Stimulated activated CD4-positive, alpha-beta T cell treated with anti-CD3 and anti-CD28 coated beads, Interleukin-15, amount 100 ng/mL, for 48 hours (primary cell): ENCODE data around the gene EPHA8.

Source experiments
- DNase-seq, 2 donors: peaks; one replicate each; pipeline ENCODE4 v3.0.0-alpha.2; 2020; ENCODE audit warnings: low read depth in 2 of 2

The EPHA8 gene

DNA sequence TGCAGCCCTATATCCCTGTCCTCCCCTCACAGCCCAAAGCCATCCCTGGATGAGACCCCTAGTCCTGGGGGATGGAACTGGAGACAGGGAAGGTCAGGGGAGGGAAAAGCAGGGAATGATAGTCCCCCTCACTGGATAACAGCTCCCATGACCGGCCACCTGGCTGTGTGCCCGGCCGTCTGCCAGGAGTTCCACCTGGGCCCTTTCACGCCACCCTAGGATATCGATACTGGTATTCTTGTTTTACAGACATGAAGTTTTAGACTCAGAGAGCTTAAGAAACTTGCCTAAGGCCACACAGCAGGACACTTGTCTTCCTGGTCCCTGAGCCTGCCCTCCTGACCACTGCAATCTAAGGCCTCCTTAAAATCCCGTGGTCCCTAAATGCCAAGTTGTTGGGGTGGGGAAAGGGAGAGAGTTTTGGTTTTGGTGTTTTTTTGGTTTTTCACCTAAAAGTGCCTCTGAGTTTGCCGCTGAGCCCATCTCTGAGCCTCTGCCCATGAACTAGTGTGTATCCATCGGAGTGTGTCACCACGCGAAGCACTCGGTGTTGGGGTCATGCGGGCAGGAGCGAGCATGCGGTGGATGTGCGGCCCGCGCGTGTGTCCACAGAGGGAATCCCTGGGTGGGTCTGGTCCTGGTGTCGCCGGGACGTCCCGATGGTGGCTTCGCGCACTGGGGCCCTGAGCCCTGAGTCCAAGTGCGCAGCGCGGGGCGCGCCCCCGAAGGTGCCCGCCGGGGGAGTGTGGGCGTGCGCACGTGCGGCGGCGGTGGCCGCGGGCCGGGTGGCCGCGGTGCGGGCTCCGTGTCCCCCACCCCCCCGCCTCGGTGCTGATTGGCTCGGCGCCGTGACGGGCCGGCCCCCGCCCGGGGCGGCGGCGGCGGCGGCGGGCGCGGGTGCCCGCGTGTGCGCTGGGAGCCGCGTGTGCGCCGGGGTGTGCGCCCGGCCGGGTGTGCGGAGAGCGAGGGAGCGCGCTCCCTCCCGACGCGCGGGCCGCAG, at the start of gene EPHA8:
EPHA8 (plus strand) TSS at position 906 of the 1,000 bp plus-strand sequence. CDS start 147 bp downstream, outside the sequence.
- no peak for DNase-seq

DNA sequence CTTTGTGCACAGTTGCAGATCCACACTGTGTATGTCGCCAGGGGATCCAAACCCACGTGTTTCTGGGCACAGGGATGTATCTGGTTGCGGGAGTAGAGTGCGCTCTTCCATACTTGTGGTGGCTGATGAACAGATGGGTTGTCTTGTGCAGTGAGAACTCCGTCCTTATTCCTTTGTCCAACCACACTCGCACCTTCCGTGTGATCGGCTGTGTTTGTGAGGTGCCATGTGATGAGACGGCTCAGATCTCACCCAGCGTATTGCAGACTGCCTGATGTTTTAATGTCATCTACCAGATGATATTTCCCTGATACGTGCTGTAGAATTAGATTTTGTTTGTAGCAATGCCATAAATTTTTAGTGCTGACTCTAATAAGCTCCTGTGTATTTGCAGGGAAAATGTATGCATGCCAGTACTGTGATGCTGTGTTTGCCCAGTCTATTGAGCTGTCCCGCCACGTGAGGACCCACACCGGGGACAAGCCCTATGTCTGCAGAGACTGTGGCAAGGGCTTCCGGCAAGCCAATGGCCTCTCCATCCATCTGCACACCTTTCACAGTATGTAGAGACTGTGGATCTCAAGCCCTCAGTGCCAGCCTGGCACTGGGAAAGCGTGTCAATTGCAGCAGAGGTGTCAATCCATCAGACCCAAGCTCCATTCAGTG, 46.2 kb upstream of the EPHA8 start:
- DNase-seq: no peak

DNA sequence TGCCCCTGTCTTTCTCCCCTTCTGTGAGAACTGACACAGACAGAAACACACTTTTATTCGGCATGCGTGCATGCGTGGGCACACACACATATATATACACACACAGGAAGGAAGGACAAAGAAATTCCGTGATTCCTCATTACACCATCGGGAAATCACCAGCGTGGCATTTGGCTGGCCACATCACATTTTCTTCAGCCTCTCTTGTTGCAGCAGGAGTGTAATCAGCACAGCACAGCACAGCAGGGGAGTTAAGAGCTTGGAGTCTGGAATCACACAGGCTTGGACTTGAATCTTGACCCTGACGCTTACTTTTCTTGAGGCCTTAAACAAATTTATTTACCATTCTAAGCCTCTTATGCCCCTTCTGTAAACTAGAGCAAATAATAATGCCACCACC, 45.3 kb upstream of the EPHA8 start:
- no peak for DNase-seq

DNA sequence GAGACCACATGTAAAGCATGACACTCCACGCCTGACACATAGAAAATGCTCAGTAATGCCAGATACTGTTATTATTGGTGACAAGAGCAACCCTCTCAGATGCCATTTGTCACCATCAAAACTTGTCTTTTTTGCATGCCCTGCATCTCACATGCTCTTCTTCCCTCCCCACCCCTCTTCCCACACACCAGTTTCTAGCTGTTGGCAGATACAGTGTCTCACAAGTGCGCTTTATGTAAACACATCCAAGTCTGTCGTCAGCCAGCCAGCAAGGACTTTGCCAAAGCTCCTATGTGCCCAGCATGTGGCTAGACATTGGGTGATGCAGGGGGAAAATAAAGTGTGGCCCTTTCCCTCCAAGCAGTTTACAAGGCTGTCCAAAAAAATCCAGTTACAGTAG, 44.9 kb upstream of the EPHA8 start:
- no peak for DNase-seq

DNA sequence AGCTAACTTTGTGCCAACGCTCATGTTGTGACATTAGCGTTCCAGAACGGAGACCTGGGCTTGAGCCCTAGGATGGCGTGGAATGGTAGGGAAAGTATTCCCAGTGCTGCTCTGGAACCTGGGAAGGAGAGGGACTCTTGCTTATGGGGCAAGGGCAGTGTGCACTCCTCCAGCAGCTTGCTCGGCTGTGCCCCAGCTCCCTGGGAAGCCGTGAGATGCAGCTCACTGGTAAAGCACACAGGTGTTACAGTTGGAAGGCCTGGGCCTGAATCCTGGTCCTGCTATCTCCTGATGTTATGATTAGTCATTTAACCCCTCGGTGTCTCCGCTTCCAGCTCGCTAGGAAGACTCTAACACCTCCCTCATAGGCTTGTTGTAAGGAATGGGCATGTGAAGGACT, 42.4 kb upstream of the EPHA8 start:
- DNase-seq: no peak

DNA sequence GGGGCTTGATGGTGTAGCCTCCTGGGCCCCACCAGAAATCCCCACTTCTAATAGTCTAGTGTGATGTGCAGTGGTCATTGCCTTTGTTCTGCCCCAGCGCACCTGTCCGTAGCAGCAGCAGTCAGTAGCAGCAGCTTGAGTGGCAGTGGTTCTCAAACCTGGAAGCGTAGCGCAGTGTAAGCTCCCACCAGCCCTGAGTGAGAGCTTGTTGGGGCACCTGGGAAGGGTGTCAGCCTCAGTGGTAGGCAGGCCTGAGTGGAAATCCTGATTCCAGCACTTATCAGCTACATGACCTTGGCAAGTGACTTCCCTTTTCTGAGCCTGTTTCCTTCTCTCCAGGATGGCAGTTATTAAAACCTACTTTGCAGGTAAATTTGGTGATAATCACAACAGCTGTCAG, 41.6 kb upstream of the EPHA8 start:
- DNase-seq: no peak

DNA sequence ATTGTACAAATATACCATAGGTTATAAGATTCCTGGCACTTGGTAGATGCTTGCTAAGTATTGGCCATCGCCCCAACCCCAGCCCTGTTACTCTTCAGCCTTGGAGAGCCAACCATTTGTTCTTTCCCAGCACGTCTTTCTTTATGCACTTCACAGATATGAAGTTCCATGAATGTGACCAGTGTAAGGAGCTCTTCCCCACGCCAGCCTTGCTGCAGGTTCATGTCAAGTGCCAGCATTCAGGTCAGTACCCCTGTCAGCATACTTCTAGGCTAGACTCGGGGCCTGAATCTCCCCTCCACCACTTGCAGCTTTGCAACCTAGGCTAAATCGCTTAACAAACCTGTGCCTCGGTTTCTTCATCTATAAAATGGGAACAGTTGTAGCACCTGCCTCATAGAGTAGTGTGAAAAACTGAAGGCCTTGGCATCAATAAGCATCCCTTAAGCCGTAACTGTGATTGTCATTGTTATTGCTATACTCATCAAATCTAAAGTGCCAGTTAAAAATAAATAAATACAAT, 41.0 kb upstream of the EPHA8 start:
- DNase-seq: no peak

DNA sequence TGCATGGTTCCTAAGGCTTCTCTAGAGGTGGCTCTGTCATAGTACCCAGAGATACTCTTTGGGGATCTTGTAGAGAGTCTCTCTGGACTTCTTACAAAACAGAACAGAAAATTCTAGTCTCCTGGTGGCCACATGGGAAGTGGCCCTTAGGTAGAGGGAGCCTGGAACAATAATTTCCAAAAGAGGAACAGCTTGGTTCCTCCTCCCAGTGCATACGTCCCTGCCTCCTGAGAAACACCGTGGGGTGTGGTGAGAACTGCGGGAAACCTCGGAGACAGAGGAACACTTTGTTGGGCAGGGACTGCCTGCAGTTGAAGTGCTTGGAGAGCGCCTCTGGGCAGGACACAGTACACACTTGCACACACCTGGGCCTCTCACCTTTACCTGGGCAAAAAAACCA, 38.8 kb upstream of the EPHA8 start:
- no peak for DNase-seq

DNA sequence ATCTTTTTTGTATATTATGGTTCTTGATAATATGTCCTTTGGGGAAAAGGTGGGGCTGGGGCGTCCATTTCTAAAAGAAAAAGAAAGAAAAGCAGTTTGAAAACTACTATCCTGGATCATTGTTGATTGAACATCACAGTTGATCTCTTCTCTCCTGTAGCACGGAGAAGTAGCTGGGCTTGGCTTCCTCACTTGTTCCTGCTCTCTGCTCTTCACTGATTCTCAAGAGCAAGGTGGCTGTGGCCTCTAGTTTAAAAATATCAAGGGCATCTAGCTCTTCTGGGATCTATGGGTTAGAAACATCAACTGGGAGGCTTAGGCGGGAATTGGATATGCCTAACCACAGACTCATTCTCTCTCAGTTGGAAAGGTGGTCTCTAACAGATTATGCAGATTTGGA, 38.1 kb upstream of the EPHA8 start:
- DNase-seq: no peak

DNA sequence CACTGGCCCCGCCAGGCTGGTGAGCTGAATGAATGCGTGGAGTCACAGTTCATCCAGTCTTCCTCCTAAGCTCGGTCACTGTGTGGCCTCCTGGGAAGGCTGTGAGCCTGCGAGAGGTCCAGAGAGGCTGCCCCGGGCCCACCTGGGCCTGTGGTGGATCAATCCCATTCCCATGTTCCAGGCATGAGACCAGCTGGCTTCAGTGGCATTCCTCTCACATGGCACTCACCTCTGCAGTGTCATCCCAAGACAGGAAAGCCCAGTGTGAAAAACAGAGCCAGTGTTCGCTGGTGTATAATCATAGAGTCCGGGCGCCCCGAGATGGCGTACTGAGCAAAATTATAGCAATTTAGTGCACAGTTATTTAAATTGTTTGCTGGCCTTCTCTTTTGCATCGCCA, 37.6 kb upstream of the EPHA8 start:
- no peak for DNase-seq

DNA sequence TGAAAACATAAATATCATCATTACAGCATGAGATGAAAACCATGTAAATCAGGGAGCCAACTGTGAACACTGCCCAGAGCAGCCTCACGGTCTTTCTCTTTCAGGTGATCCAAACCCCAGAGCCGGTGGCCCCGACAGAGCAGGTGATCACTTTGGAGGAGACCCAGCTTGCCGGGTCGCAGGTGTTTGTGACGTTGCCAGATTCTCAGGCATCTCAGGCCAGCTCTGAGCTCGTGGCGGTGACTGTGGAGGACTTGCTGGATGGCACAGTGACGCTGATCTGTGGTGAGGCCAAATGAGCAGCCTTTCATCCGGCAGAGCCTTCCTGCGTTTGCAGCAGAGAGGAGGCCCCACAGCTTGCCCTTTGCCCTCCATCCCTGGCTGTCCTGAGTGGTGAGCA, 37.2 kb upstream of the EPHA8 start:
- no peak for DNase-seq

DNA sequence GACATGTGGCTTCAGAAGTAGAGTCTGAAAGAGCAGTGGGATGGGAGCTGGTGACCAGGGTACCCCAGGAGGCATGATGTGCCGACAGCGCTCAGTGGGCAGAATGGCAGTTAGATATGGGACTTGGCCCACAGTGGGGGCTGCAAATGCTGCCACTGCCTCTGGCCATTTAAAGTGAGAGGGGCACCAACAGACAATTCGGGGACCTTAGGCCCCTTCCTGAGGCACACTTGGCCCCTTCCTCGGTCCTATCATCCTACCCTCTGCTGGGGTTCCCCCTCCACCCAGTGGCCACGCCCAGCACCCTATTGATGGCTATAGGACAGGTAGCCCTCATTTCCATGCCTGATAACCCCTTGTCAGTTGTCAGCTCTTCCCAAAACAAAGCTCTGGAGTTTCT, 36.6 kb upstream of the EPHA8 start:
- no peak for DNase-seq

DNA sequence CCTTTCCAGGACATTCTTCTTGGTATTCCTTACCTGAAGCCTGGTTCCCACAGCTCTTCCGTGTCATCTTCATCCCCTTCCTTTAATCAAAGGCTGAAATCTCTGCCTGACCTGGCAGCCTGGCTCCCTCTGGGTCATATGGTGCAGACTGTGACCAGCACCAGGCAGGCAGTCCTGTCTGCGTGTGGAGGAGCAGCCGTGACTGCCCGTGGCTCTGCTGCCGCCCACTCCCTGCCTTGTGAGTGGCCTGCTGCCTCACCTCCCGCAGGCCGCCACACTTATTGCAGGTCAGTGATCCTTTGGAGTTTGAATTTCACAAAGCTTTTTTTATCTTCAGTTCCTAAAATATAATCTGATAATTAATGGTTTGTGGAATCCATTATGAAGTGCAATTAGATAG, 36.2 kb upstream of the EPHA8 start:
- DNase-seq: no peak

DNA sequence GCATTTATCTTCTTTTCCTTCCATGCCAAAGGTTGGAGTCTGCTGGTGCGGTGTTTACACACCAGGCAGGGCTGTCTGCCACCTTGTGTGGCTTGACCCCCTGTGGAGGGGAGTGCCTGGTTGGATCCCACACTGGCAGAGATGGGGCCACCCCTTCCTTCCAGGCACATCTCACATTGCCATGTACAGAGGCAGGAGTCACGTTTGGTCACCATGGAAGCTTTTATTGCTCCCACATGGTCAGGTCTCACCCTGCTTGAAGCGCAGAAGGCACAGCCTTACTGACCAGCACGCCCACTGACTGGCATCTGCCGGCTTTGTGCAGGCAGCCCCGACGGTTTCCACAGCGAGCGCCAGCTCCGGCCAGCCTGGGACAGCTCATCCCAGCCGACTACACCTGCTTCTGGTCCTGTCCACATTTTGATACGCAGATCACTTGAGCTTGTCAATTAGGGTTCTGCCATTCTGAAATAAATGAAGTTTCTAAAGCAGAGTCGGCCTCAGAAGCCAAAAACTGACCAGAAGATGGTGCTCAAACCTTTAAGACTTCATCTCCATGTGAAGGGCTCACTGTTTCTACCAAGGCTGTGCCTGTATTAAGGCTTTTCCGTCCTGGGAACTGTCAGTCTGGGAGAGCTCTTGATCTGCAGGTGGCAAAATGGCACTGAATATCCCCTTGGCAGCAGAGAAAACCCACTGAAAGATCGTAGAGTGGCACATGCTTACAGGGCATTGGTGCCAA, 35.6 kb upstream of the EPHA8 start:
- DNase-seq: no peak

DNA sequence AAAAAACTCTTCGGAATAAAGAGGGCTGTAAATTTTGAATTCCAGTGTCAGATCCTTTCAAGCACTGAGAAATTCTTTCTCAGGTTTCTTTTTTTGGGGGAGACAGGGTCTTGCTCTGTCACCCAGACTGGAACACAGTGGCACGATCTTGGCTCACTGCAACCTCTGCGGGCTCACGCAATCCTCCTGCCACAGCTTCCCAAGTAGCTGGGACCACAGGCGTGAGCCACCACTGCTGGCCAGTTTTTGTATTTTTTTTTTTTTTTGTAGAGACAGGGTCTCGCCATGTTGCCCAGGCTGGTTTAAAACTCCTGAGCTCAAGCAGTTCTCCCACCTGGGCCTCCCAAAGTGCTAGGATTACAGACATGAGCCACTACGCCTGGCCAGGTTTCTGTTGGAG, 34.8 kb upstream of the EPHA8 start:
- DNase-seq: no peak

DNA sequence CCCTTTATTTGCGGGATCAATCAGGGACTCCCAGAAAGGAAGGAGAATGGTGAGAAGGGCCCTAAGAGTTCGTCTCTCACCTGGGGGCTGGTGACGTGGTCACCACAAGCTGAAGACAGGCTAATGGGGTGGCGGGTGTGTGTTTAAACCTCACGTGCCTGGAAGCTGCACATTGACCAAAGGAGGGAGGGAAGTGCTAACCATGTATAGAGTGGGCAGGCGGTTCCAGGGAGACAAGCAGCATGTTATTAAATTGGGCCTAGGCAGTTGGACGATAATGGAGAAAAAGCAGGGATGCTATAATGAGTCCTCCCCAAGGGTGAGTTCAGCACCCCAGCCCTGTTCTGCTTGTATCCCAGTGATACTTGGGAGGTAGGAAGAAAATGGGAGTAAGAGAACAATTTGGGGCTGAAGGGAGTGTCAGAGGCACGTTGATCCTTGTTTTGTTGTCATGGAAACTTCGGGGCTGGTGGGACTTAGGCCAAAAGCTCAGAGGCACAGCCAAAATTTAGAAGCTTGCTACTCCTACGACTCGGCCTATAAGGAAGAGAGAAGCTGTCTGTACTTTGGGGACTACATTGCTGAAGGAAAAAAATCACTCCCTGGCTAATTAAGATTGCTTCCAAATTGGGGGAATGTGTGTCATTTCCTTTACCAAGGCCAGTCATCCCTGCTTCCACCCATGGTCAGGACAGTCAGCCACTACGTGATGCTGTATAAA, 33.2 kb upstream of the EPHA8 start:
- no peak for DNase-seq

DNA sequence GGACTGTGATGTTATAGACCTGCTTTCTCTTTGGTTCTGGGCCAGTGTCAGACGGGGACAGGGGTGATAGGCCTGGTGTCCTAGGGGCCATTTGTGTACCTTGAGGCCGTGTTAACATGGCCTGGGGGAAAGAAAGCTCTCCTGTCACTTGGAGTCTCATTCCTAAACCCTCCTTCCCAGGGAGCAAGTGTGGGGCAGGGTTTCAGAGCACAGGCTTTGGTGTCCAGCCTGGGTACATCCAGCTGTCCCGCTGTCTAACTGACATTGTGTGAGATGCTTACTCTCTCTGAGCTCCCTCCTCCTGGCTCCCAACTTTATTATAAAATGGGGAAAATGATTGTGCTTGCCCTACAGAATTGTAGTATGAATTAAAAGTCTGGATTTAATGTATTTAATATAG, 32.6 kb upstream of the EPHA8 start:
- DNase-seq: no peak

DNA sequence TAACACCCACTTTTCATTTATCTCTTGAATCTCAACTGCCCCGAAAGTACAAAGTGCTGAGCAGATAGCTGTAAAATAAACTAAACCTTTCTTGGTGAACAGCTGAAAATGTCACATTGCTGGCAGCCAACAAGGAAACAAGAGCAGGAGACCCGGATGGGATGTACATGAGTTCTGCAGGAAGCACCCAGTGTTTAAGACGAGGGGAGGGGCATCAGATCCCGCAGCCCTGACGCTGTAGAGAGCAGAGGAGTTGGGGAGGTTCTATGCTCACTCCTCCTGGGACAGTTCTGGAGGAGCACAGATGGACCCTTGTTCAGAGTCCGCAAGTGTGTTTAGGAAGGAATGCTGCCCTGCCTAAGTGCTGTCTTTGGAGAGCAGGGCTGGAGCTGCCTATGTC, 32.0 kb upstream of the EPHA8 start:
- no peak for DNase-seq

DNA sequence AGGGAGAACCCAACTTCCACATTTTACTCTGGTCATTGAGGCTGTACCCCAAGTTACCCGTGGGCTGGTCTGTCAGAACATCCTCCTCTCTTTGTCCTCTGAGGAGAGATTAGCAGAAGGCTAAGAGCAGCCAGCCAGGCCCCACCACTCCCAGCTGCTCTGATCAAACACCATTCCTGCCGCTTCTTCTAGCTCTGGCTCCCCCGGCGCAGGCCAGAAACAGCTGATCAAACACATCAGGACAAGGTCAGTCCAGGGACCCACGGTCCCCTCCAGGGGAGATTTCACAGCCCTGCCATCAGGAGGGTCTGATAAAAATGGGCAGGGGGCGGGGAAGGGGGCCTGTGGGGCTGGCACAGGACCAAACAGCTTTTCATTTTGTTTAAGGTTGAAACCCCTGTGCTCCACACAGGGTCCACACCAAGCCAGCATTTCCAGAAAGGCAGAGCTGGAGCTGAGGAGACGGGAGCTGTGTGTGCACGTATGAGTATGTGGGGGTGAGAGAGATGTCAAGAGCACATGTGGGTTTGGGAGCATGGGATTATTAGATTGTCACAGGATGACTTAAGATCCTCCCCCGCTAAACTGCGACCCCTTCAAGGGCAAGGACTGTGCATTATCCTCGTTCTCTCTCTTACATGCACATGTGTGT, 29.9 kb upstream of the EPHA8 start:
- no peak for DNase-seq

DNA sequence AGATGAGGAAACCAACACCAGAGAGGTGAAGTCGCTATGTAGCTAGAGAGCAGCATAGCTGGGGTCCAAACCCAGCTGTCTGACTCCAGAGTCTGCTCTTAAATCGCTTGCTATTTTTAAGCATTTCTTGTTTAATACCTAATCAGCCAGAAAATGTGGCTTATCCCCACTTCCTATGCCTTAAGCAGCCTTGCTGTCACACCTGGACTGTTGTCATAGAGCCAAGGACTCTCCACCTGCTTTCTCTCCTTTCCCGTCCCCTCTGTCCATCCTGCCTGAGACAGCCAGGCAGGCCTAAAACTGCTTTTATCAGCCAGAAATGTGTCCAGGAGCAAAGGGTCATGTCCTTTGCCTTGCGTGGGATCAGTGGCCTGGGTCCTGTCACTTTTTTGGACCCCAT, 28.3 kb upstream of the EPHA8 start:
- no peak for DNase-seq

DNA sequence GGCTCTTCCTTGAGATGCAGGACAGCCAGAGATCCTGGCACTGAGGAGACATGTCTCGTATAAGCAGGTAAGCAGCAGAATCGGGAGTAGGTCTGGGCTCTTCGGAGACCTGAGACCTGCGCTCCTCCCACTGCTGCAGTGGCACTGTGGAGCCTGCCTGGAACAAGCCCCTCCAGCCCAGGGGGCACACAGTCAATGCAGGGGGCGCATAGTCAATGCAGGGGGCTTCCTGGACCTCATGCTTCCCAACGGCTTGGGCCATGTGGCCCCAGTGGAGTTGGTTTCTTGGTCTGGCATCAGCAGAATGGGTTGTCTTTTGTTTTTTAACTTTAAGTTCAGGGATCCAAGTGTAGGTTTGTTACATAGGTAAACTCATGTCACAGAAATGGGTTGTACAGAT, 27.9 kb upstream of the EPHA8 start:
- no peak for DNase-seq
